Endodermal cell (in vitro differentiated cells): ENCODE data around the gene PRR5. TPM values are rescaled to one million over a fixed set of nuclear protein-coding genes. Genes with fewer than 3 reads are reported as not detected.

Source experiments
- DNase-seq: peaks from one replicate; pipeline ENCODE4 v3.0.0-alpha.2; 2017
- H3K27ac ChIP-seq: 2 replicates; pipeline ENCODE4 v1.5.1; 2013; ENCODE audit warnings: mild to moderate bottlenecking, low read depth, low read length, moderate library complexity
- H3K27me3 ChIP-seq: 2 replicates; pipeline ENCODE4 v1.6.1; 2013; ENCODE audit warnings: mild to moderate bottlenecking, low read length, moderate library complexity; ENCODE audit not compliant: insufficient read depth, control insufficient read depth, poor library complexity, severe bottlenecking
- H3K36me3 ChIP-seq: 2 replicates; pipeline ENCODE4 v1.7.0; 2013; ENCODE audit warnings: mild to moderate bottlenecking, low read length, moderate library complexity; ENCODE audit not compliant: control insufficient read depth, insufficient read depth
- H3K4me1 ChIP-seq: one replicate; pipeline ENCODE4 v1.7.0; 2013; ENCODE audit warnings: low read length; ENCODE audit not compliant: control insufficient read depth, insufficient read depth
- H3K4me3 ChIP-seq: 2 replicates; pipeline ENCODE4 v1.5.1; 2013; ENCODE audit warnings: mild to moderate bottlenecking, low read length, moderate library complexity
- H3K9ac ChIP-seq: 2 replicates; pipeline ENCODE4 v1.6.1; 2013; ENCODE audit warnings: mild to moderate bottlenecking, low read length, moderate library complexity; ENCODE audit not compliant: poor library complexity, severe bottlenecking; ENCODE audit errors: extremely low read depth
- H3K9me3 ChIP-seq: 2 replicates; pipeline ENCODE4 v1.6.1; 2013; ENCODE audit warnings: mild to moderate bottlenecking, low read length, moderate library complexity; ENCODE audit not compliant: control insufficient read depth
- H3K27ac Mint-ChIP-seq: 2 replicates; pipeline ENCODE4 v1.8.0; 2020; ENCODE audit warnings: mixed read lengths
- H3K27me3 Mint-ChIP-seq: 2 replicates; pipeline ENCODE4 v1.8.0; 2021; ENCODE audit warnings: mild to moderate bottlenecking, mixed read lengths; ENCODE audit not compliant: insufficient read depth
- H3K36me3 Mint-ChIP-seq: 2 replicates; pipeline ENCODE4 v1.8.0; 2020; ENCODE audit warnings: low read depth, mixed read lengths
- H3K4me1 Mint-ChIP-seq: 2 replicates; pipeline ENCODE4 v1.8.0; 2020; ENCODE audit warnings: mixed read lengths
- H3K4me3 Mint-ChIP-seq: 2 replicates; pipeline ENCODE4 v1.8.0; 2020; ENCODE audit warnings: mild to moderate bottlenecking, moderate library complexity, mixed read lengths
- H3K9me3 Mint-ChIP-seq: 2 replicates; pipeline ENCODE4 v1.8.0; 2020; ENCODE audit warnings: mild to moderate bottlenecking, mixed read lengths
- CTCF ChIP-seq: fragments of 200-600 bp; sonication (generic); conservative IDR thresholded peaks from 2 replicates; pipeline ENCODE4 v1.5.0; 2021; ENCODE audit warnings: antibody characterized with exemption, mild to moderate bottlenecking
- WGBS, 2 experiments: methylation state at CpG; one replicate each; pipeline versions ENCODE4 v1.1.5 to v1.1.7; 2013; ENCODE audit warnings: missing lambda C conversion rate in 2 of 2, mixed read lengths in 1 of 2; ENCODE audit not compliant: insufficient coverage in 1 of 2, insufficient read length in 1 of 2; 5-methylcytosine and 5-hydroxymethylcytosine counted together
- total RNA-seq, 2 donors: library from RNA; stranded (reverse); fragmentation: NEBNext Ultra II Directional in 1 of 2; extraction: Animal tissue kit (Norgen Biotek cat#: 25700) in 1 of 2; gene quantifications; 2 replicates in 1 of 2; 3 replicates in 1 of 2; pipeline ENCODE4 v1.2.1, GENCODE V29; 2021

Gene PRR5
- total RNA-seq, 2 donors from 2014 or later, result 32.0 to 37.2 TPM

GRCh38 chr22:44689173-44689572 lies 12.8 kb upstream of the PRR5 start:
- H3K27ac Mint-ChIP-seq, result no peak overlapping the region
- 88 to 91% methylated on average over 6 to 10 of the region's 10 CpGs for WGBS, 2 experiments
- H3K36me3 Mint-ChIP-seq, result no peaks in the 10 kb centered on the region
- no peak for TF ChIP-seq CTCF
- no peak for DNase-seq
- H3K9ac ChIP-seq, result no peak overlapping the region
- H3K4me1 ChIP-seq, result no peaks in the 10 kb centered on the region
- no peaks in the 10 kb centered on the region for H3K36me3 ChIP-seq
- H3K27me3 ChIP-seq, result no peaks in the 10 kb centered on the region
- H3K4me3 ChIP-seq, result no peak overlapping the region
- no peak overlapping the region for H3K27ac ChIP-seq
- no peaks in the 10 kb centered on the region for H3K9me3 ChIP-seq
- H3K9me3 Mint-ChIP-seq, result no peaks in the 10 kb centered on the region
- H3K4me3 Mint-ChIP-seq, result no peak overlapping the region
- H3K4me1 Mint-ChIP-seq, result peaks cover 12% of the 10 kb centered on the region
- no peaks in the 10 kb centered on the region for H3K27me3 Mint-ChIP-seq

- Histone ChIP-seq H3K27ac (no peak overlapping the region), H3K36me3 (no peaks in the 10 kb centered on the region), H3K4me1 (no peaks in the 10 kb centered on the region), H3K9me3 (no peaks in the 10 kb centered on the region), H3K27me3 (no peaks in the 10 kb centered on the region), H3K9ac (no peak overlapping the region), H3K4me3 (no peak overlapping the region)
- WGBS, 2 experiments, result 87 to 88% methylated on average over 4 to 9 of the region's 9 CpGs
- H3K27ac Mint-ChIP-seq, result no peak overlapping the region
- H3K4me3 Mint-ChIP-seq, result no peak overlapping the region
- no peak for TF ChIP-seq CTCF
- no peaks in the 10 kb centered on the region for H3K27me3 Mint-ChIP-seq
- no peaks in the 10 kb centered on the region for H3K9me3 Mint-ChIP-seq
- peaks cover 7% of the 10 kb centered on the region for H3K4me1 Mint-ChIP-seq
- DNase-seq, result no peak
- no peaks in the 10 kb centered on the region for H3K36me3 Mint-ChIP-seq
These were observed 12.0 kb upstream of the PRR5 start for GRCh38 chr22:44689915-44690524.

GRCh38 chr22:44691796-44692661 lies 10.0 kb upstream of the PRR5 start:
- Histone ChIP-seq H3K36me3 (no peaks in the 10 kb centered on the region), H3K27me3 (no peaks in the 10 kb centered on the region), H3K9ac (no peak overlapping the region), H3K4me1 (no peaks in the 10 kb centered on the region), H3K4me3 (no peak overlapping the region), H3K27ac (no peak overlapping the region), H3K9me3 (no peaks in the 10 kb centered on the region)
- Mint-ChIP-seq H3K36me3 (no peaks in the 10 kb centered on the region), H3K4me1 (no peaks in the 10 kb centered on the region), H3K9me3 (no peaks in the 10 kb centered on the region), H3K4me3 (no peak overlapping the region), H3K27me3 (peaks cover 2% of the 10 kb centered on the region), H3K27ac (no peak overlapping the region)
- 88 to 91% methylated on average over 8 to 24 of the region's 24 CpGs for WGBS, 2 experiments
- no peak for DNase-seq
- TF ChIP-seq CTCF, result no peak
